Activated T-cell treated with anti-CD3 and anti-CD28 coated beads, Interleukin-2, amount 50 U/mL, for 72 hours (primary cell): ENCODE measurements around the gene SCMH1. TPM values are rescaled to one million over a fixed set of nuclear protein-coding genes. Genes with fewer than 3 reads are reported as not detected.

ENCODE experiments used
- ATAC-seq, 2 donors: fragments of 150-1000 bp; cut with Tn5 transposase; replicated peaks in 1 of 2; 2 replicates each; pipeline ENCODE4 v1.10.0; 2021; ENCODE audit warnings: moderate library complexity in 2 of 2, mild to moderate bottlenecking in 1 of 2
- DNase-seq, 2 donors: peaks; one replicate each; pipeline ENCODE4 v3.0.0; 2021 to 2022; ENCODE audit warnings: mixed read lengths in 1 of 2
- H3K27ac Mint-ChIP-seq: one replicate; pipeline ENCODE4 v1.8.0; 2022; ENCODE audit warnings: mild to moderate bottlenecking, moderate library complexity, mixed read lengths
- H3K27me3 Mint-ChIP-seq: one replicate; pipeline ENCODE4 v1.8.0; 2022; ENCODE audit warnings: low read depth, mixed read lengths
- H3K36me3 Mint-ChIP-seq, 2 donors: one replicate each; pipeline ENCODE4 v1.8.0; 2022; ENCODE audit warnings: mixed read lengths in 2 of 2, mild to moderate bottlenecking in 1 of 2; ENCODE audit not compliant: insufficient read depth in 2 of 2
- H3K4me1 Mint-ChIP-seq: one replicate; pipeline ENCODE4 v1.8.0; 2022; ENCODE audit warnings: low read depth, mixed read lengths
- H3K4me3 Mint-ChIP-seq, 2 donors: one replicate each; pipeline ENCODE4 v1.8.0; 2022; ENCODE audit warnings: mild to moderate bottlenecking in 2 of 2, mixed read lengths in 2 of 2, moderate library complexity in 2 of 2
- H3K9me3 Mint-ChIP-seq, 2 donors: one replicate each; pipeline ENCODE4 v1.8.0; 2022; ENCODE audit warnings: mixed read lengths in 2 of 2
- total RNA-seq, 2 donors: library from RNA; stranded (reverse); gene quantifications; one replicate each; pipeline ENCODE4 v1.2.3, GENCODE V29; 2022

SCMH1 gene
- total RNA-seq, 2 donors from 2014 or later, result 28.5 to 28.8 TPM

DNA sequence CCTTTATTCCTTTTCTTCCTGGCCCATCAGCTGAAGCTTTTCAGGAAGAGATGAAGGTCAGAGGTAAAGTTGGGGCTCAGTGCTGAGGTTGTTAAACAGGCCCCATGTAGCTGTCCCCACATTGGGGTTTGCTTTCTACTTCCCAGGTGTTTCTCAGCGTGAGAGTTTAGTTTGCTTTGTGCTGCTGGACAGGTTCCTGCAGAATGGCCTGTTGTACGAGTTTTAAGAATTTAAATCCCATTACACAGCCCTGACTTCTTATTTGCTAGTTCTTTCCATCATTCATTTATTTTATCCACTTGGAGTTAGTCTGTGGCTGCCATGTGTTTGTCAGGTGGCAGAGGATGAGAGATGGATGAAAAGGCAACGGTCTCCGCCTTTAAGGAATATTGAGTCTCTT is 243.4 kb downstream of the SCMH1 start:
- Mint-ChIP-seq H3K9me3 (no peaks in the 10 kb centered on the region), H3K27me3 (no peaks in the 10 kb centered on the region), H3K4me1 (peaks cover 24% of the 10 kb centered on the region), H3K27ac (no peak overlapping the region), H3K36me3 (peaks cover 9 to 44% of the 10 kb centered on the region in 2 donors), H3K4me3 (no peak overlapping the region)
- ATAC-seq (no peak), DNase-seq (no peak)

DNA sequence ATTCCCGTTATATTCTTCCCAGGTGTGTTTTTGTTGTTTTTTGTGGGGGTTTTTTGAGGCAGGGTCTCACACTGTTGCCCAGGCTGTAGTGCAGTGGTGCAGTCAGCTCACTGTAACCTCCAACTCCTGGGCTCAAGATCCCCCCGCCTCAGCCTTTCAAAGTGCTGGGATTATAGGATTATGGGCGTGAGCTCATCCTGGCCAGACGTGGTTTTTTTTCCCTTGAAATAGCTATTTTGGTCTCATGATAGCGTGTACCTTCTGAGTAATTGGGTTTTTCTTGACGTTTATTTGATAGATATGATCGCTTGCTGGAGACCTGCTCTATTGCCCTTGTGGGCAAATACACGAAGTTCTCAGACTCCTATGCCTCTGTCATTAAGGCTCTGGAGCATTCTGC is 245.0 kb downstream of the SCMH1 start:
- no peak overlapping the region for H3K4me3 Mint-ChIP-seq
- peaks cover 10 to 47% of the 10 kb centered on the region in 2 donors for H3K36me3 Mint-ChIP-seq
- no peaks in the 10 kb centered on the region for H3K27me3 Mint-ChIP-seq
- H3K4me1 Mint-ChIP-seq, result peaks cover 8% of the 10 kb centered on the region
- no peaks in the 10 kb centered on the region for H3K9me3 Mint-ChIP-seq
- DNase-seq (no peak), ATAC-seq (no peak)
- H3K27ac Mint-ChIP-seq, result no peak overlapping the region

DNA sequence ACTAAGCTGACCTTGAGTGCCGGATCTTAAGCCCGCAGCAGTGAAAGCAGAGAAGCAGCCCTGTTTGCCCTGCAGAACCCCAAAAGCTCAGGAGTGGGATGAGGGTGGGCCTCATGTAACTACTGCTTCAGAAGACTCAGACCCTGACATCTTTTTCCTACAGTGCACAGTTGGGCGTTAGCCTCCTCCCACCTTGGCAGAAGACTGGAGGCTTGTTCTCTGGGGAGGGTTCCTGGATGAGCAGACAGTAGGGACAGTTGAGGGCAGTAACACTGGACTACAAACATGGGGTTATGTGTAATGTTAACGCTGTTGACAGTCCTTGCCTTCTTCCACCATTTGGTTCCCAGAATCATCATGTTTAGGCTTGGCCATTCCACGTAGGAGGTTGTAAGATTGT is 253.0 kb downstream of the SCMH1 start:
- Mint-ChIP-seq H3K9me3 (no peaks in the 10 kb centered on the region), H3K27me3 (no peaks in the 10 kb centered on the region), H3K4me3 (no peak overlapping the region), H3K36me3 (peaks cover 15 to 65% of the 10 kb centered on the region in 2 donors), H3K27ac (no peak overlapping the region), H3K4me1 (peaks cover 24% of the 10 kb centered on the region)
- ATAC-seq (no peak), DNase-seq (no peak)

DNA sequence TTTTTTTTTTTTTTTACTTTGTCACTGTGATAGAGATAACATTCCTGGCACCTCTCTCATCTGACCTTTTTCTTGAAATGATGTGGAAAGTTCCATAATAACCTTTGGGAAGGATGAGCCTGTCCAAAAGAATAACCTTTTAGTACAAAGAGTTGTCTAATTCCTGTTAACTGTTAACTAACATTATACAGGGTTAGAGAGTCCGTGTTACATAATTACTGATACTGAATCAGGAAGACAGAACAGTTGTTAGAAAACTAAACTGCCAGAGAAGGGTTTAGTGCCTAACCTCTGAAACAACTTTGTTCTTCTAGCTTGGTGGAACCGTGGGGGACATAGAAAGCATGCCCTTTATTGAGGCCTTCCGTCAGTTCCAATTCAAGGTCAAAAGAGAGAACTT is 253.8 kb downstream of the SCMH1 start:
- Mint-ChIP-seq H3K27me3 (no peaks in the 10 kb centered on the region), H3K4me3 (no peak overlapping the region), H3K9me3 (no peaks in the 10 kb centered on the region), H3K36me3 (peaks cover 19 to 66% of the 10 kb centered on the region in 2 donors), H3K27ac (no peak overlapping the region), H3K4me1 (peaks cover 32% of the 10 kb centered on the region)
- DNase-seq, result no peak
- no peak for ATAC-seq

DNA sequence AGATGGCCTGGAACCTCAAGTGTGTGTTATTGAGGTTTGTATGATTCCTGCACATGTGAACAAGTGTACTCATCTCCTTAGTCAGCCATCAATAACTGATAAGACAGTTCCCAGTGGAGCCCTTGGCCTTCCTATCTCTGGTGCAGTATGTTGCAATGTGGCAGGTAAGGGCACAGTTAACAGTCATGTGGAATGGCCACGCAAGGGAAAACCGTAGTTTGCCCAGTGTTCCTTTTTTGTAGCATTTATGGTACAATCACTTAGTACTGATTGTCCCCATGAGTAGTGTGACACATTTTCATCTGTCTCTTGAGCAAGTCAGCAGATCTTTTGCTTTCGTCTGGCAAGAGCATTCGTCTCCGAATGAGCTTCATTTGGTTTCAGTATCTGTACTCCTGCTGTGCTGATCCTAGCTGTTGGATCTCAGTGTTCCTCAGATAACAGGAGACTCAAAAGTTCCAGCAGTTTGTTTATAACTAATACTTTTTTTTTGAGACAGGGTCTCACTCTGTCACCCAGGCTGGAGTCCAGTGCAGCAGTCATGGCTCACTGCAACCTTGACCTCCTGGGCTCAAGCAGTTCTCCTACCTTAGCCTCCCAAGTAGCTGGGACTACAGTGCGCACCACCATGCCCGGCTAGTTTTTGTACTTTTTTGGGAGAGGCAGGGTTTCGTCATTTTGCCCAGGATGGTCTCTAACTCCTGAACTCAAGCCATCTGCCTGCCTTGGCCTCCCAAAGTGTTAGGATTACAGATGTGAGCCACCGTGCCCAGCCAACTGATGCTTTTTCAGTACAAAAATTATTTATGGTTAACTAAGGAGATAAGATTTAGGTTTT is 254.4 kb downstream of the SCMH1 start:
- Mint-ChIP-seq H3K9me3 (no peaks in the 10 kb centered on the region), H3K4me1 (peaks cover 38% of the 10 kb centered on the region), H3K4me3 (no peak overlapping the region), H3K27ac (no peak overlapping the region), H3K36me3 (peaks cover 19 to 67% of the 10 kb centered on the region in 2 donors), H3K27me3 (no peaks in the 10 kb centered on the region)
- no peak for ATAC-seq
- no peak for DNase-seq

DNA sequence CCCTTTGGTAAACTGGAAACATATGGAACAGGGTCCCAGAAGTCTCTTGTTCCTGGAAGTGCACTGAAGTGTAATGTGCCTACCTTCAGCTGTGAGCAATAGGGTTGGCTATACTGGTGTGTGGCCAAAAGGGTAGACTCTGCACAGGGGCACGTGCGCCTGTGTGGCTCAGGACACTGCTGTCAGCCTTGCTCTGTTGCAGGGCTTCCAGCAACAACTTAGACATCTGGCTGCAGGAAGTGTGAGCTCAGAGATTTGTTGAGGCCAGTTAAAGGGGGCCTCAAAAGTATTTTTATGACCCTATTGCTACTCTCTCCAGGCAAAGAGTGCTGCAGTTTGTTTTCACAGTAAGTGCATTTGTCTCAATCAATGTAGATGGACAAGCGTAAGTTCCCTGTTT is 255.2 kb downstream of the SCMH1 start:
- no peak for DNase-seq
- Mint-ChIP-seq H3K4me1 (peaks cover 45% of the 10 kb centered on the region), H3K9me3 (no peaks in the 10 kb centered on the region), H3K27me3 (no peaks in the 10 kb centered on the region), H3K4me3 (no peak overlapping the region), H3K36me3 (peaks cover 14 to 64% of the 10 kb centered on the region in 2 donors), H3K27ac (no peak overlapping the region)
- ATAC-seq, result no peak

DNA sequence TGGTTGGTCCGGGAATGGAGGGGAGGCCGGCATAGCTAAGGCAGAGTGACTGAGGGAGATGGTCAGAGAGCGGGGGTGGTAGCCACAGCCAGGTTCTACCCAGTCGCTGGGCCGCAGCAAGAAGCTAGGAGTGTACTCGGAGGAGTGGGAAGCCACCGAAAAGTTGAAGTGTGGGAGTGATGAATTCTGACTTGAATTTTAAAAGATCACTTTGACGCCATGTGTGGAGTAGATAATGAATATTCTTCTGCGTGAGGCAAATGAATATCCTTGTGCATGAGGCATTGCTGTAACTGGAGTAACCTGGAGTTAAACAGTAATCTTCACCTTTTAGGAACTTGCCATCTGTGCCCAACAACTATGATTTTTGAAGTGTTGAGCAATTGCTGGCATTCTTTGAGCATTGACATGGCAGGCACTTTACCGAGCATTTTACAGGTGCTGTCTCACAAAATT is 255.8 kb downstream of the SCMH1 start:
- DNase-seq (no peak), ATAC-seq (no peak)
- Mint-ChIP-seq H3K4me1 (peaks cover 51% of the 10 kb centered on the region), H3K4me3 (peak overlapping the region; percentile 1 to 4), H3K27me3 (no peaks in the 10 kb centered on the region), H3K36me3 (peaks cover 13 to 58% of the 10 kb centered on the region in 2 donors), H3K27ac (no peak overlapping the region), H3K9me3 (no peaks in the 10 kb centered on the region)

DNA sequence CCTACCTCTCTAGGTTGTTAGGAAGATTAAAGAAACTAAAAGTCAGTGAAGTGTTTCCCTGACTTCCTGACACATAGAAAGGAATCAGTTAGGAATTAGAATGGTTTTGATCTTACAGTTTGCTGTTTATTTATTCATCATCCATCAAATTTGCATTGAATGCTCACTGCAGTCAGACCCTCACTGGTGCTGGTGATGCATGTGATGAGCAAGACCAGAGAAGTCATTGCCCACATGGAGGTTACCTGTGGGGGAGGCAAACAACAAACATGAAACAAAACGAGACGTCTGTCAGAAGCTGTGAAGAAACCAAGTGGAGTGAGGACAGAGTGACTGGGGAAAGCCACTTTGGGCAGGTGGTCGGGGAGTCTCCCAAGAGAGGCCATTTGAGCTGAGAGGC is 256.2 kb downstream of the SCMH1 start:
- H3K9me3 Mint-ChIP-seq, result no peaks in the 10 kb centered on the region
- H3K27me3 Mint-ChIP-seq, result no peaks in the 10 kb centered on the region
- ATAC-seq, result peak; percentile 53 to 67
- peak overlapping the region; percentile 1 to 4 for H3K4me3 Mint-ChIP-seq
- DNase-seq, result peak; percentile 18 to 27
- H3K36me3 Mint-ChIP-seq, result peaks cover 15 to 55% of the 10 kb centered on the region in 2 donors
- H3K27ac Mint-ChIP-seq, result peak overlapping the region; percentile 0
- peaks cover 56% of the 10 kb centered on the region for H3K4me1 Mint-ChIP-seq

DNA sequence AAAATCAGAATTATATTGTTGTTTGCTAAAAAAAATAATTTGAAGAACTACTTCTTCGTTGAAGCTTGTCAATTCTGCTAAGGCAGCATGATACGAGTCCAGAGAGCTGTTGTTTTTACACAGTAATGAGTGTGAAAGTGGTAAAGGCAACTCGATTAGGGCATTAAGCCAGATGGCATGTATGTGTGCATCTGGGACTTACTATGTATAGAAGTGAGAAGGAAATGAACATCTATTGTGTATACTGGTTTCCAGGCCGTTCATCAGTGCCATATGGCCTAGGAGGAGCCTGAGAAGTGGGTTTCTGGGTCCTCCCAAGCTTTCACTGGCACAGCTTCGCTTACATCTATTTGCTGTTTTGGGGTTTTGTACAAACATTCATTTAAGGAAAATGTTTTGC is 256.9 kb downstream of the SCMH1 start:
- peak overlapping the region; percentile 11 for H3K27ac Mint-ChIP-seq
- no peak overlapping the region for H3K4me3 Mint-ChIP-seq
- no peaks in the 10 kb centered on the region for H3K9me3 Mint-ChIP-seq
- H3K27me3 Mint-ChIP-seq, result no peaks in the 10 kb centered on the region
- no peak for DNase-seq
- ATAC-seq, result no peak
- peaks cover 62% of the 10 kb centered on the region for H3K4me1 Mint-ChIP-seq
- H3K36me3 Mint-ChIP-seq, result peaks cover 19 to 49% of the 10 kb centered on the region in 2 donors

DNA sequence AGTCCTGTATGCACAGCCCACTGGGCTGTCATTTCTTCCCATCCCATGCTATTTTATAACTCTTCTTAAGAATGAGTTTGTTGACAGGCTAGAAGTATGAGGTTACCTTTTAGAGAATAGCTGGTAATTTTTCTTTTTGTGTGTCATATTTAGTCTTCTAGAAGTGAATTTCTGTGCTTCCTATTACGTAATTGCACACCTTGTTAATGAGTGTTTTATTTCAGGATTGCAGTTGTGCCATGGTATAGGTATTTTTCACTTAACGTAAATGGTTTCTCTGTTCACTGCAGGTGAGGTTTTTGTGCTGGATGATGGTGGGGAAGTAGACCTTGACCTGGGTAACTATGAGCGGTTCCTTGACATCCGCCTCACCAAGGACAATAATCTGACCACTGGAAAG is 257.6 kb downstream of the SCMH1 start:
- peak overlapping the region; percentile 62 to 84 for H3K4me3 Mint-ChIP-seq
- H3K27ac Mint-ChIP-seq, result no peak overlapping the region
- H3K9me3 Mint-ChIP-seq, result no peaks in the 10 kb centered on the region
- no peaks in the 10 kb centered on the region for H3K27me3 Mint-ChIP-seq
- ATAC-seq (no peak), DNase-seq (no peak)
- peaks cover 62% of the 10 kb centered on the region for H3K4me1 Mint-ChIP-seq
- H3K36me3 Mint-ChIP-seq, result peaks cover 19 to 47% of the 10 kb centered on the region in 2 donors

DNA sequence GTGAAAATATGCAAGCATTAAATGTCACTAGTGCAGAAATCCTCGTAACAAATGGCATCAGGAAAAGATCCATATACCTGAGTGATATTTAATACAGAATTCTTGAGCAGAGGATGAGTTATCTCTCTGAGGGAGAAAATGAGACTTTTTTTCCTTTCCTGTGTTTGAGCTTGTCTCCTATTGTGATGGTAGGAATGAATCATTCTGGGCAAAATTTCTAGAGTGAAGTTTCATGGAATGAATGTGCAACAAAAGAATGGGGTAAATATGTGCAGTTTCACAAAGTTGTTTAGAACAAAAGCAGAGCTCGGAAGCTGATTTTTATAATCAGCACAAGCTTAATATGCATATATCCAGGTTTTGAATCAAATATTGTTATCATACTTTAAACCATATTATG is 258.0 kb downstream of the SCMH1 start:
- peaks cover 19 to 44% of the 10 kb centered on the region in 2 donors for H3K36me3 Mint-ChIP-seq
- H3K9me3 Mint-ChIP-seq, result no peaks in the 10 kb centered on the region
- peak; percentile 5 to 6 for ATAC-seq
- DNase-seq, result no peak
- H3K27ac Mint-ChIP-seq, result peak overlapping the region; percentile 94
- H3K27me3 Mint-ChIP-seq, result no peaks in the 10 kb centered on the region
- peaks cover 63% of the 10 kb centered on the region for H3K4me1 Mint-ChIP-seq
- H3K4me3 Mint-ChIP-seq, result peak overlapping the region; percentile 62 to 84

DNA sequence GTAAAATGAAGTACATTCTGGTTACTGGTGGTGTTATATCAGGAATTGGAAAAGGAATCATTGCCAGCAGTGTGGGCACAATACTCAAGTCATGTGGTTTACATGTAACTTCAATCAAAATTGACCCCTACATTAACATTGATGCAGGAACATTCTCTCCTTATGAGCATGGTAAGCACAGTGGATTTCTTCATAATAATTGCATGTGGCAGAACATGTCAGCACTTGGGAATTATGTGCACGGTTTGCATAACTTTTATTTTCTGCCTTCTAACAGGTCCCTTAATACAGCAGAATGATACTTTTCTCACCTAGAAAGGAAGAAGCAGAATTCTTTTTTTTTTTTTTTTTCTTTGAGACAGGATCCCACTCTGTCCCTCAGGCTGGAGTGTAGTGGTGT is 258.8 kb downstream of the SCMH1 start:
- DNase-seq, result no peak
- peak overlapping the region; percentile 7 for H3K27ac Mint-ChIP-seq
- H3K4me1 Mint-ChIP-seq, result peaks cover 67% of the 10 kb centered on the region
- no peaks in the 10 kb centered on the region for H3K9me3 Mint-ChIP-seq
- no peak for ATAC-seq
- peak overlapping the region; percentile 25 to 62 for H3K4me3 Mint-ChIP-seq
- H3K36me3 Mint-ChIP-seq, result peaks cover 19 to 39% of the 10 kb centered on the region in 2 donors
- no peaks in the 10 kb centered on the region for H3K27me3 Mint-ChIP-seq

DNA sequence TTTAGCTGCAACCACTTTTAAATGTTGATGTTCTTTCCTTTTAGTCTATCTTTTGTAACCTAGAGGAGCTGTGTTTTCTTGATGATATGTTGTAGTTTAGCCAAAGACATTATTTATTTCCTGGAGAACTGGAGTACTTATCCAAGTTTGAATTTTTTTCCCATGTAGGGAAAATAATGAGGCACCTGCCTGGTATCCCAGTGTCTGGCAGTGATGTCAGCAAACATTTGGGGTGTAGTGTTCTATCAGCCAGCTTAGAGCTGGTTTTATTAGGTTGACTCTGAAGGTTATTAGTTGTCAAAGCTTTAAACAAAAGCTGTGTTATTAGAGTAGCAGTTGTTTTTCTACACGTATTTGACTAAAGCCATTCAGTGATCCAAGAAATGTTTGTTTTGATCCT is 259.4 kb downstream of the SCMH1 start:
- peaks cover 67% of the 10 kb centered on the region for H3K4me1 Mint-ChIP-seq
- H3K27ac Mint-ChIP-seq, result peak overlapping the region; percentile 8
- no peaks in the 10 kb centered on the region for H3K27me3 Mint-ChIP-seq
- DNase-seq, result no peak
- peak overlapping the region in 1 of 2 donors; percentile 77 for H3K4me3 Mint-ChIP-seq
- H3K9me3 Mint-ChIP-seq, result no peaks in the 10 kb centered on the region
- no peak for ATAC-seq
- peaks cover 19 to 34% of the 10 kb centered on the region in 2 donors for H3K36me3 Mint-ChIP-seq
